Midbrain (tissue), 1 donor: ENCODE results near the gene CFAP57.

Experiments
- DNase-seq: peaks from one replicate; lab custom pipeline; 2025; lab: John Stamatoyannopoulos, UW

The CFAP57 gene

GRCh38 chr1:43277116-43277876 is 105.2 kb downstream of the CFAP57 start:
- no peak for DNase-seq

- DNase-seq = no peak
These were observed 107.0 kb downstream of the CFAP57 start for GRCh38 chr1:43279161-43279560.

GRCh38 chr1:43279666-43280065 is 107.5 kb downstream of the CFAP57 start:
- DNase-seq = no peak

GRCh38 chr1:43280692-43281091 is 108.6 kb downstream of the CFAP57 start:
- DNase-seq = no peak

GRCh38 chr1:43282220-43283195 is 110.4 kb downstream of the CFAP57 start:
- peak; percentile 22 for DNase-seq

- DNase-seq = no peak
These were observed 111.9 kb downstream of the CFAP57 start for GRCh38 chr1:43284065-43284464.

- no peak for DNase-seq
These were observed 112.5 kb downstream of the CFAP57 start for GRCh38 chr1:43284546-43285110.

GRCh38 chr1:43285269-43285990 is 113.3 kb downstream of the CFAP57 start, which contains the start of gene C1orf210:
TSS of gene C1orf210 (minus strand) at chr1:43285581. CDS start at chr1:43283270, 2,311 bp downstream.
- no peak for DNase-seq

GRCh38 chr1:43286115-43286514 is 114.0 kb downstream of the CFAP57 start:
- no peak for DNase-seq

- no peak for DNase-seq
These were observed 114.4 kb downstream of the CFAP57 start for GRCh38 chr1:43286533-43286932.

GRCh38 chr1:43288058-43288784 is 116.1 kb downstream of the CFAP57 start:
- DNase-seq = no peak

- DNase-seq = no peak
These were observed 116.9 kb downstream of the CFAP57 start for GRCh38 chr1:43288785-43289706.

- DNase-seq = no peak
These were observed 120.1 kb downstream of the CFAP57 start for GRCh38 chr1:43292216-43292615.

- no peak for DNase-seq
These were observed 120.5 kb downstream of the CFAP57 start for GRCh38 chr1:43292679-43293078.

- DNase-seq = no peak
These were observed 121.0 kb downstream of the CFAP57 start for GRCh38 chr1:43293176-43293575.

- peak; percentile 83 for DNase-seq
These were observed 122.0 kb downstream of the CFAP57 start for GRCh38 chr1:43293896-43294760.

GRCh38 chr1:43294761-43295160 is 122.6 kb downstream of the CFAP57 start:
- no peak for DNase-seq

GRCh38 chr1:43296207-43296606 is 124.1 kb downstream of the CFAP57 start:
- DNase-seq = no peak

GRCh38 chr1:43298055-43298454 is 125.9 kb downstream of the CFAP57 start:
- no peak for DNase-seq
